ENCODE data around the gene CCL3. TPM values are rescaled to one million over a fixed set of nuclear protein-coding genes. Genes with fewer than 3 reads are reported as not detected.
"Not testable (repeated sequence)": the region's sequence is repeated elsewhere in the genome, so short reads cannot be mapped to it uniquely, and the experiment has no call there.

The CCL3 gene
- total RNA-seq, 1 donor from 2014 or later = not detected

DNA sequence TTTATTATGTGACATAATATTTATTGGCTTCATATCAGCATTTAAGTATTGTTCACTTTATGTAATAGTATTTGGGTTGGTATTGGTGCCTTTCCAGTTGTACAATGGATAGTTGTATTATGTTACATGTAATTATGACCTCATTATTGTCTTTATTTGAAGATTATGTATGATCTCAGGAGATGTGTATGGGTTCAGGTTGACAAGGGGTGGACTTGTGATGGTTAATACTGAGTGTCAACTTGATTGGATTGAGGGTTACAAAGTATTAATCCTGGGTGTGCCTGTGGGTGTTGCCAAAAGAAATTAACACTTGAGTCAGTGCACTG, 25.7 kb upstream of the CCL3 start:
- not testable (repeated sequence) for DNase-seq (ENCODE audit: low read depth in 2 of 2)

- not testable (repeated sequence) for DNase-seq (ENCODE audit: low read depth in 2 of 2)
Measured at GRCh38 chr17:36114971-36115648, 25.2 kb upstream of the CCL3 start.

- not testable (repeated sequence) for DNase-seq (ENCODE audit: low read depth in 2 of 2)
Measured at GRCh38 chr17:36113131-36113530, 23.2 kb upstream of the CCL3 start.

- no peak for DNase-seq (ENCODE audit: low read depth in 2 of 2)
Measured at GRCh38 chr17:36112572-36112971, 22.6 kb upstream of the CCL3 start.

DNA sequence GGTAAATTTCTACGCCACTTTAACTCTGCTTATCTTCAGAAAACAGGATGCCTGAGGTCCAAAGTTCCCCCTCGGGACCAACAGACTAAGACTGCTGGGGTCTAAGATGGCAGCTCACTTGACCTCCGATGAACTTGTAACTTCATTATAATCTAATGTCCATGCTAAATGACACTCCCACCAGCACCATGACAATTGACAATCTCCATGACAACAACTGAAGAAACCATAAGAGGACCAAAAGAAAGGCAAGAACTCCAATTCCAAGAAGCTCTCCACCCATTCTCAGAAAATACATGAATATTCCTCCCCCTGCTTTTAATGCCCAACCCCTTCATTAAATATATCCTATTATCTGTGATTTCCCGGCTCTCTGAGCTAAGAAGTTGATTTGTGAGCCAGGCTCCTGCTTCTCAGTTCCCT, 21.1 kb upstream of the CCL3 start:
- DNase-seq (ENCODE audit: low read depth in 2 of 2) = no peak

- not testable (repeated sequence) for DNase-seq (ENCODE audit: low read depth in 2 of 2)
Measured at GRCh38 chr17:36108265-36108664, 18.3 kb upstream of the CCL3 start.

DNA sequence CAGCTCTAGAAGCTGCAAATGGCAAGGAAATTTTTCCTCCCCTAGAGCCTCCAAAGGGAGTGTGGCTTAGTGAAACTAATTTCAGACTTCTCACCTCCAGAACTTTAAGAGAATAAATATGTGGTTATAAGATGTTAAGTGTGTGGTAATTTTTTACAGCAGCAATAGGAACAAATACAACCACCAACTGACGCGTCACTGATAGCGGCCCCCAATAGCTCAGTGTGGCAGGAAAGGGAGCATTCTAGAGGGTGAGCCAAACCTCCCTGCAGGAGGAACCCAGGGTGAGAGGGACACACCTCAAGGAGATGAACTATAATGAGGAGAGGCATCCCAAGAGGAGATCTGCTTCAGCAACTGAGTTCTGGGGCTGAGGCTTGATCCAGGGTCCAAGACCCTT, 17.7 kb upstream of the CCL3 start:
- DNase-seq (ENCODE audit: low read depth in 2 of 2) = no peak

DNA sequence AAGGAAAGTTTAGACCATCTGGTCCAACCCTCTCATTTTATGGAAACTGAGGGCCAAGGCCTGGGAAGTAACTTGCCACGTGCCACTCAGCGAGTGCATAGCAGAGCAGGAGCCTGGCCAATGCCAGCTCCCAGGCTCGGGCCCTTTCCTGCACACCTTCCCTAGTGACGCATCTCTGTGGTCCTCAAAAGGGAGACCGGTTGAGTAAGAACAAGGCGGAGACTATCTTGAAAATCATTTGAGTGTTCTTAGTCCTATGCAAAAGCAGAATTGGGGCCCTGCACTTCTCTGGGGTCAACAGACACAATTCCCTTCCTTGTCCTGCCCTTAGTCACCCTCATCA, 16.5 kb upstream of the CCL3 start:
- DNase-seq (ENCODE audit: low read depth in 2 of 2) = no peak

DNA sequence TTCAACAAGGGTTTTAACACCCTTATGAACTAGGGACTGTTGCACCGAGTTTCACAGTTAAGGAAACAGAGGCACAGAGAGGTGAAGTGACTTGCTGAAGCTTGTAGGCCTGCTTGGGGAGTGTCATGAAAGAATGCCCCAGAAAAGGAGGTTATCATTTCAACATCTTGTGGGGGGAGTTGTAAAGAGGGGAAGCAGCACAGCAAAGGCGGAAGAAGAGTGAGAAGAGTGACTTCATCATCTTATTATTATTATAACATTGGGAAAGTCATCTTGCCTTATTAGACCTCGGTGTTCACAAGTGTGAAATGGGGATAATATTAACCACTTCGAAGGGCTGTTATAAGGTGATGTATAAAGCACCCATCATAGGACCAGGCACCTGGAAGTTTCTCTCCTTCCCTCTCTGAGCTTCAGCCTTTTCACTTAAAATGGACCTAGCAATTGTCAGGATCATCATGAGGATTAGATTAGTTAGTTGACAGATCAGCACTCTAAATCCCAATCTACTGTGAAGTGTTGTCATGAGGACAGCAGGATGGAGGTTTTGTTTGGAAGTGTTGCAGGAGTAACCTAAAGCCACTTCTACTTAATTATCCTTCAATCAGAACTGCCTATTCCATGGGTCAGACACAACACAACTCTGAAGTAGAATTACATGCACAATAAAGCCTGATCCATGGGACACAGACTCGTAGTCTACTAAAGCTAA, 16.0 kb upstream of the CCL3 start:
- no peak for DNase-seq (ENCODE audit: low read depth in 2 of 2)

DNA sequence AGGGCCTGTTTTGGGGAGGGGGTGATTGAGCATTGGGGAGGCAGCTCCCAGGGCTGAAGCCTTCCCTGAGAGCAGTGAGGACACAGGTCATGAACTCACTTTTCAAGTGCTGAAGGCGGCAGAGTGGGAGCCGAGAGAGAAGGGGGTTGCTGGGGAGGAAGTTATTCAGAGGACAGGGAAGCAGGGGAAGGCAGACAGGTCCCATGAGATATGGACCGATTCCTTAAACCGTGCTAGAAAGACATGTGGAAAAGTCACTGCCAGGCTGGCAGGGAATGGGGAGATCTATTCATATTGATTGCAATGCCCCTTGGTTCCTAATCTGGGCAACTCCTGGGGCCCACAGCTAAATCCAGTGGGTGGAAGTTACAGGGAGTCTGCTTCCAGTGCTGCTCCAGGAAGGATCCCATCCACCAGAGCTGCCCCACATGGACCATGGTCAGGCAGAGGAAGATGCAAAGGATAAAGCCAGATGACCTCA, 14.8 kb upstream of the CCL3 start:
- no peak for DNase-seq (ENCODE audit: low read depth in 2 of 2)

- not testable (repeated sequence) for DNase-seq (ENCODE audit: low read depth in 2 of 2)
Measured at GRCh38 chr17:36104246-36104645, 14.3 kb upstream of the CCL3 start.

GRCh38 chr17:36103401-36103975, 13.5 kb upstream of the CCL3 start, which contains the start of gene CCL4:
TSS of gene CCL4 (plus strand) at chr17:36103827. CDS start at chr17:36103906, 79 bp downstream.
- not testable (repeated sequence) for DNase-seq (ENCODE audit: low read depth in 2 of 2)

GRCh38 chr17:36099004-36099403, 9.1 kb upstream of the CCL3 start:
- not testable (repeated sequence) for DNase-seq (ENCODE audit: low read depth in 2 of 2)

DNA sequence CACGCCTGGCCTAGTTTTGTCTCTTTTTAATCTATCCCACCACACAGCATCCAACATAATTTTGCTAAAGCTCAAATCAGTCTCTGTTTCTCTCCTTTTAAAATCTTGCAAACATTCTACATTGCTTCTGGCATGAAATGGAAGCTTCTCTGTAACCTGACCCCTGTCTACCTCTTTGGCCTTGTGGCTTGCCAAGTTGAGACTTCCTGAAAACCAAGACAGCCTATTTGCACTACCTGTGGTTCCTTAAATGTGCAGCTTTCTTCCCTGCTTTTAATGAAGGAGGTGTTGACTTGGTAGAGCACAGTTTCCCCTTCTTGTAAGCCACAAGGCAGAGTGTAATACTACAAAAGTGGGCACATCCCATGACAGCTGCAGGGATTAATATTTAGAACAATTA, 6.0 kb upstream of the CCL3 start:
- DNase-seq (ENCODE audit: low read depth in 2 of 2) = no peak

- DNase-seq (ENCODE audit: low read depth in 2 of 2) = no peak
Measured at GRCh38 chr17:36094746-36095145, 4.8 kb upstream of the CCL3 start.

GRCh38 chr17:36094232-36094631, 4.3 kb upstream of the CCL3 start:
- DNase-seq (ENCODE audit: low read depth in 2 of 2) = no peak

DNA sequence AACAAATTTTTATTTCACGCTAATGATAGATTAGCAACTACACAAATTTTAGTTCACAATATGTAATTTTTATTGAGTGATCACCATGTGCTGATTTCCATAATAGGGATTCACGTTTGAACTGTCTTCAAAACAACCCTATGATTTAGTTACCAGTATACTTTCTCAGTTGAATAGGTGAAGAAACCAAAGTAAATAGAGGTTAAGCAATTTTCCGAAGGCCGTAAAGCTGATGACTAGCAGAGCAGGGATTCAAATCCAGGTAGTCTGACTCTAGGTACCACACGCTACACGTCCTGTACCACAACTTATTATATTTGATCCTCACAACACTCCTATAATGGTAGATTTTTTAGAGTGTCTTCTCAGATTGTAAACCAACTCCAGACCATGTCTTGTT, 2.8 kb upstream of the CCL3 start:
- DNase-seq (ENCODE audit: low read depth in 2 of 2) = not testable (repeated sequence)

- no peak for DNase-seq (ENCODE audit: low read depth in 2 of 2)
Measured at GRCh38 chr17:36092230-36092629, 2.3 kb upstream of the CCL3 start.

DNA sequence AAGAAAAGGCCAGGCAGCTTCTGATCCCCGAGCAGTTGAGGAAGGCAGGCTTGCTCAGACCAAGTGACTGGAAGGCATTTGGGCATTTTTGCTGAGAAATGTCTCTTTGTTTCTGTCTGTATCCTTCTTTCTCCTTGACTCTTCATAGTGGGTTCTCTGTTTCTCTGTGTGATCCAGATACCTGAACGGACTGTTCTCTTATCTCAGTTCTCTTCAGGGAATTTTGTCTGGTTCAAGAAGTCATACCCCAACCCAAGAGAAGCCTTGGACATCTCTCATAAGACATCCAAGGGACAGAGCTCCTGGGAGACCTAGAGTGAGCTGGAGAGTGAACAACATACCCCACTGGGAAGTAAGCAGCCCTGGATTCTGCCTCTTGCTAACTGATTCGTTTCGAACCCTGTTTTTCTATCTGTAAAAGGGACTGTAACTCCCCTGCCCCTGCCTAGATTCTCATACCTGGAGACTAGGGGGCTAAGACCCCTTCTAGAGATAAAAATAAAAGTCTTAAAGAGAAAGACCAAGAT, 541 bp downstream of the CCL3 start:
- no peak for DNase-seq (ENCODE audit: low read depth in 2 of 2)

DNA sequence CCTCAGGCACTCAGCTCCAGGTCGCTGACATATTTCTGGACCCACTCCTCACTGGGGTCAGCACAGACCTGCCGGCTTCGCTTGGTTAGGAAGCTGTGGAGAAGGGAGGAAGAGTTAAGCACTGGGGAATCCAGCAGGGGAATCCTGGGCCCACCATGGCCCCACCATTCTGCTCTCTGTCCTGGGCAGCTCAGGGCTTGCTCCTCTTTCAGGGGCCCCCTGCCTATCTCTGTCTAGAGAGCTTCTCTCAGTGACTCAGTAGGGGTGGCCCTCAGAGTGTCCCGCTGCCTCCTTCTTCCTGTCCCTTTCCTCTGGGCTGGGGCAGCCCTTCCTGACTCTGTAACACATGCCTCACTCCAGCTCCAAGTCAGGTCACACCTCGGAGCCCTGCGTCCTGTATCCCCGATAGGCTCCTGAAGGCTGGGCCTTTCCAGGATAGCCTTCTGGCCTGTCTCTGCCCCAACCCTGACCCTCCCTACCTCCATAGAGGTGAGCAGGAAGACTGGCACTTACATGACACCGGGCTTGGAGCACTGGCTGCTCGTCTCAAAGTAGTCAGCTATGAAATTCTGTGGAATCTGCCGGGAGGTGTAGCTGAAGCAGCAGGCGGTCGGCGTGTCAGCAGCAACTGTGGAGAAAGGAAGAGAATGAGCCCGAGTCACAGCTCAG, 1.1 kb downstream of the CCL3 start:
- no peak for DNase-seq (ENCODE audit: low read depth in 2 of 2)

GRCh38 chr17:36087897-36088572, 1.9 kb downstream of the CCL3 start:
- not testable (repeated sequence) for DNase-seq (ENCODE audit: low read depth in 2 of 2)
